MCF 10A (cell line): Measurements from ENCODE around the gene TUBGCP2. TPM values are rescaled to one million over a fixed set of nuclear protein-coding genes. Genes with fewer than 3 reads are reported as not detected.

Source experiments
- BruUV-seq: library from RNA; stranded (reverse); fragments of 400-500 nt; replicated peaks from 2 replicates; lab custom pipeline; 2021; lab: Mats Ljungman, UMichigan
- CTCF ChIA-PET: fragments of 300-600 bp; sonication (Branson Sonifier 250); formaldehyde crosslinking; extraction: SDS; loops from one replicate; lab custom pipeline; 2021; ENCODE audit warnings: antibody characterized with exemption, inconsistent platforms; lab: Yijun Ruan, JAX
- POLR2A ChIA-PET: fragments of 300-600, 350-650 bp; sonication (Branson Sonifier 250); formaldehyde crosslinking; extraction: SDS; loops from one replicate; lab custom pipeline; 2020; ENCODE audit warnings: antibody characterized with exemption, inconsistent platforms; lab: Yijun Ruan, JAX
- DNase-seq: peaks from one replicate; pipeline ENCODE4 v3.0.0-alpha.2; 2018; ENCODE audit not compliant: unreplicated experiment
- H3K27ac Mint-ChIP-seq: one replicate; pipeline ENCODE4 v1.8.0; 2022; ENCODE audit warnings: mild to moderate bottlenecking, low read depth, mixed read lengths; ENCODE audit not compliant: unreplicated experiment
- H3K27me3 Mint-ChIP-seq: one replicate; pipeline ENCODE4 v1.8.0; 2022; ENCODE audit warnings: mixed read lengths; ENCODE audit not compliant: insufficient read depth, unreplicated experiment
- H3K36me3 Mint-ChIP-seq: one replicate; pipeline ENCODE4 v1.8.0; 2022; ENCODE audit warnings: mild to moderate bottlenecking, moderate library complexity, mixed read lengths; ENCODE audit not compliant: insufficient read depth, unreplicated experiment
- H3K4me1 Mint-ChIP-seq: one replicate; pipeline ENCODE4 v1.8.0; 2022; ENCODE audit warnings: mixed read lengths; ENCODE audit not compliant: insufficient read depth, unreplicated experiment
- H3K4me3 Mint-ChIP-seq: one replicate; pipeline ENCODE4 v1.8.0; 2022; ENCODE audit warnings: mild to moderate bottlenecking, moderate library complexity, mixed read lengths; ENCODE audit not compliant: unreplicated experiment
- H3K9me3 Mint-ChIP-seq: one replicate; pipeline ENCODE4 v1.8.0; 2022; ENCODE audit warnings: mixed read lengths; ENCODE audit not compliant: unreplicated experiment
- CTCF ChIP-seq: fragments of 200-600 bp; IDR thresholded peaks from one replicate; pipeline ENCODE4 v1.8.0; 2022; ENCODE audit warnings: antibody characterized with exemption, mild to moderate bottlenecking; ENCODE audit not compliant: unreplicated experiment
- intact Hi-C: fragments of 100-400 bp; cut with micrococcal nuclease; formaldehyde crosslinking; loops from 2 replicates; pipeline ENCODE4 v1.14.1; 2022
- total RNA-seq: library from RNA; stranded (reverse); gene quantifications from 2 replicates; pipeline ENCODE4 v1.2.3, GENCODE V29; 2022

Gene TUBGCP2
- total RNA-seq, 1 experiment from 2014 or later = 95.9 TPM

DNA sequence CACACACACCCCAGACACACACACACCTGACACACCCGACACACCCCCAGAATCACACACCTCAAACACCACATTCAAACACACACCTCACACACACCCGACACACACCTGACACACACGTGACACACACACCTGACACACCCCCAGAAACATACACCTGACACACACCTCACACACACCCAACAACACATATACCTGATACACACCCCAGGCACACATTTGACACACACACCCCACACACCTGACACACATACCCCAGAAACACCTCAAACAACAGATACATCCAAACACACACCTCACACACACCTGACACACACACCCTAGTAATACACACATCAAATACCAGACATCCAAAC is 28.7 kb upstream of the TUBGCP2 start:
- ChIA-PET POLR2A (no interaction called here), CTCF (no interaction called here)
- no peak for TF ChIP-seq CTCF
- Mint-ChIP-seq H3K36me3 (no peaks in the 10 kb centered on the region), H3K27me3 (peaks cover 31% of the 10 kb centered on the region), H3K4me3 (no peak overlapping the region), H3K9me3 (no peaks in the 10 kb centered on the region), H3K27ac (no peak overlapping the region), H3K4me1 (no peaks in the 10 kb centered on the region)
- BruUV-seq = no TSS peak
- DNase-seq = no peak
- intact Hi-C loops = no loop called here

GRCh38 chr10:133336577-133337369 is 28.1 kb upstream of the TUBGCP2 start, which contains the start of gene CALY:
Gene CALY, minus strand, starts transcription at chr10:133336896. Its CDS starts 7,907 bp downstream, at chr10:133328989.
- Mint-ChIP-seq H3K36me3 (no peaks in the 10 kb centered on the region), H3K9me3 (no peaks in the 10 kb centered on the region), H3K27me3 (peaks cover 37% of the 10 kb centered on the region), H3K27ac (no peak within 1 kb of the TSS), H3K4me3 (no peak within 1 kb of the TSS), H3K4me1 (no peaks in the 10 kb centered on the region)
- TF ChIP-seq CTCF = no peak
- POLR2A ChIA-PET = no interaction called here
- no TSS peak for BruUV-seq
- intact Hi-C loops = no loop called here
- DNase-seq = no peak
- CTCF ChIA-PET = no interaction called here

- Mint-ChIP-seq H3K4me1 (no peaks in the 10 kb centered on the region), H3K27ac (no peak overlapping the region), H3K4me3 (no peak overlapping the region), H3K36me3 (no peaks in the 10 kb centered on the region), H3K9me3 (no peaks in the 10 kb centered on the region), H3K27me3 (peaks cover 43% of the 10 kb centered on the region)
- intact Hi-C loops = no loop called here
- DNase-seq = no peak
- no TSS peak for BruUV-seq
- CTCF ChIA-PET = no interaction called here
- POLR2A ChIA-PET = no interaction called here
- TF ChIP-seq CTCF = no peak
These were observed 27.5 kb upstream of the TUBGCP2 start for GRCh38 chr10:133336118-133336576.

DNA sequence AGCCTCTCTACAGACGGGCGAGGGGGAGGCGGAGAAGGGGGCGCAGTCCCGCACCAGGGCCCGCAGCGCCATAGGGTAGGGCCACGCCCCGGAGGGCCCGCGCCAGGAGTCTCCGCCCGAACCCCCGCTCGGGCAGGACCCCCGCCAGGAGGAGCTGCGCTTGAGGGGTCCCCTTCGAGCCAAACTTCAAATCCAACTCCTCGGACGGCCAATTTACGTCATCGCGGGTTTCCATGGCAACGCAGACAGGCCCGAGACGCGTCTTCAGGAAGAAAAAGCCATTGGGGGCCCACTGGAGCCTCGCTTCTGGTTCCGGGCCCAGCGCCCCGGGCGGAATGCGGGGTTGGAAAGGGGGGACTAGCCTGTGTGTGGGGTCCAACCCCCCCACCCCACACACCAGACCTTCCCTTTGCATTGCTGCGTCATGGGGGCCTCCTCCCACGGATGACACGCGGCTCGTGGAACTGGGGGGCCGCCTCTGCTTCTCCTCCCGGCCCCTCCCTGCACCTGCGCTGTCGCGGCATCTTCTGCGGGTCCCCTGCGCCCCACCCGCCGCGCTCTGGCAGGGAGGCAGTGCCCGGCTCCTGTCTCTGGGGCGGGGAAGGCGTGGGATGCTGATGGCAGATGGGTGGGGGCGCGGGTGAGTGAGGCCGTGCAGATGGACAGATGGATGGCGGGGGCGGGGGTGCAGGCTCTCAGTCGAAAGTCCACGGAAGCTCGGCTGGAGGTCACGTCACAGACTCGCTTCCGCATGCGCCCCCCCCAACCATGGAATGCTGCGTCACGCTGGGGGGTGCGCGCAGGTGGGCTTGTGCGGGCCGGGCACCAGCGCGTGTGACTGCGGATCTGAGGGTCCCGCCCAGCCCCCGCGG is 26.8 kb upstream of the TUBGCP2 start:
- no peaks in the 10 kb centered on the region for H3K9me3 Mint-ChIP-seq
- peaks cover 43% of the 10 kb centered on the region for H3K27me3 Mint-ChIP-seq
- no peak overlapping the region for H3K27ac Mint-ChIP-seq
- no TSS peak for BruUV-seq
- no peak for TF ChIP-seq CTCF
- CTCF ChIA-PET = interaction anchor here (0.6 to 1.1 kb wide), 3 partner anchors 16 to 499 kb away, joined by 3 to 4 read pairs (median 3); no protein-coding TSS in a partner anchor
- DNase-seq = no peak
- peak overlapping the region; percentile 60 for H3K4me3 Mint-ChIP-seq
- H3K36me3 Mint-ChIP-seq = no peaks in the 10 kb centered on the region
- no peaks in the 10 kb centered on the region for H3K4me1 Mint-ChIP-seq
- intact Hi-C loops = no loop called here
- POLR2A ChIA-PET = no interaction called here
